Fibroblast of lung (primary cell): ENCODE measurements around the gene STXBP2. TPM values are rescaled to one million over a fixed set of nuclear protein-coding genes. Genes with fewer than 3 reads are reported as not detected.
A peak's percentile ranks its signal among the peaks of the same experiment; 100 is the strongest.

Experiments
- DNase-seq, 2 donors: peaks; one replicate each; pipeline versions ENCODE4 v3.0.0 to v3.0.0-alpha.2; 2010; ENCODE audit warnings: low read depth in 2 of 2
- H2AFZ ChIP-seq: 2 replicates; pipeline ENCODE4 v1.5.1; 2012; ENCODE audit warnings: low read length, control low read depth, inconsistent platforms
- H3K27ac ChIP-seq: 2 replicates; pipeline ENCODE4 v1.5.1; 2011; ENCODE audit warnings: low read length, control low read depth; ENCODE audit not compliant: insufficient read depth
- H3K27me3 ChIP-seq: 2 replicates; pipeline ENCODE4 v1.5.1; 2011; ENCODE audit warnings: mild to moderate bottlenecking, low read length; ENCODE audit not compliant: control insufficient read depth, insufficient read depth
- H3K36me3 ChIP-seq: 2 replicates; pipeline ENCODE4 v1.5.1; 2011; ENCODE audit warnings: low read length; ENCODE audit not compliant: control insufficient read depth, insufficient read depth
- H3K4me1 ChIP-seq: 2 replicates; pipeline ENCODE4 v1.5.1; 2011; ENCODE audit warnings: low read length; ENCODE audit not compliant: control insufficient read depth, insufficient read depth; ENCODE audit errors: extremely low read depth
- H3K4me2 ChIP-seq: 2 replicates; pipeline ENCODE4 v1.5.1; 2011; ENCODE audit warnings: low read length, control low read depth; ENCODE audit not compliant: insufficient read depth; ENCODE audit errors: extremely low read depth
- H3K4me3 ChIP-seq, 4 experiments: fragments of 200-600 bp in 1 of 4; sonication (generic) in 1 of 4; replicated peaks in 1 of 4; 2 replicates each; pipeline ENCODE4 v1.5.1; 2011 to 2016; ENCODE audit warnings: low read length in 4 of 4, low read depth in 3 of 4, mild to moderate bottlenecking in 3 of 4, control low read depth in 2 of 4, inconsistent platforms in 1 of 4, mixed read lengths in 1 of 4; ENCODE audit not compliant: insufficient read depth in 1 of 4; ENCODE audit errors: control extremely low read depth in 1 of 4
- H3K79me2 ChIP-seq: 2 replicates; pipeline ENCODE4 v1.5.1; 2012; ENCODE audit warnings: mild to moderate bottlenecking, low read length, inconsistent platforms; ENCODE audit not compliant: control insufficient read depth, insufficient read depth
- H3K9ac ChIP-seq: 2 replicates; pipeline ENCODE4 v1.5.1; 2011; ENCODE audit warnings: mild to moderate bottlenecking, low read length, control low read depth; ENCODE audit not compliant: insufficient read depth
- H3K9me3 ChIP-seq: 2 replicates; pipeline ENCODE4 v1.5.1; 2012; ENCODE audit warnings: low read depth, low read length; ENCODE audit not compliant: control insufficient read depth, insufficient read depth
- H4K20me1 ChIP-seq: 2 replicates; pipeline ENCODE4 v1.5.1; 2011; ENCODE audit warnings: low read length; ENCODE audit not compliant: control insufficient read depth, insufficient read depth; ENCODE audit errors: extremely low read depth
- EZH2 ChIP-seq: IDR thresholded peaks from 2 replicates; pipeline ENCODE4 v1.5.1; 2012; ENCODE audit warnings: low read length, control low read depth, mild to moderate bottlenecking; ENCODE audit errors: missing control alignments
- polyA plus RNA-seq, 2 donors: library from polyadenylated mRNA; depleted of rRNA in 1 of 2; stranded (reverse) in 1 of 2; unstranded in 1 of 2; fragments of >200 nt; gene quantifications; 2 replicates each; pipeline ENCODE4 v1.2.1, GENCODE V29; 2011 to 2012; ENCODE audit warnings: missing spikeins in 1 of 2
- total RNA-seq: library from RNA; depleted of rRNA; stranded (reverse); fragments of >200 nt; gene quantifications from 2 replicates; pipeline ENCODE4 v1.2.1, GENCODE V29; 2014
- TF ChIP-seq, protein P1 (sequence below), 2 donors: IDR thresholded peaks in 1 of 2; conservative IDR thresholded peaks in 1 of 2; 1 replicate in 1 of 2; 2 replicates in 1 of 2; pipeline ENCODE4 v1.5.1; 2011 to 2012; ENCODE audit warnings: low read length in 2 of 2, control low read depth in 1 of 2, inconsistent platforms in 1 of 2, low read depth in 1 of 2, mild to moderate bottlenecking in 1 of 2

Gene STXBP2
- total and polyA plus RNA-seq, 2 donors (not counting 1 experiment from before 2014, with no cell fraction given): 4.6 TPM

DNA sequence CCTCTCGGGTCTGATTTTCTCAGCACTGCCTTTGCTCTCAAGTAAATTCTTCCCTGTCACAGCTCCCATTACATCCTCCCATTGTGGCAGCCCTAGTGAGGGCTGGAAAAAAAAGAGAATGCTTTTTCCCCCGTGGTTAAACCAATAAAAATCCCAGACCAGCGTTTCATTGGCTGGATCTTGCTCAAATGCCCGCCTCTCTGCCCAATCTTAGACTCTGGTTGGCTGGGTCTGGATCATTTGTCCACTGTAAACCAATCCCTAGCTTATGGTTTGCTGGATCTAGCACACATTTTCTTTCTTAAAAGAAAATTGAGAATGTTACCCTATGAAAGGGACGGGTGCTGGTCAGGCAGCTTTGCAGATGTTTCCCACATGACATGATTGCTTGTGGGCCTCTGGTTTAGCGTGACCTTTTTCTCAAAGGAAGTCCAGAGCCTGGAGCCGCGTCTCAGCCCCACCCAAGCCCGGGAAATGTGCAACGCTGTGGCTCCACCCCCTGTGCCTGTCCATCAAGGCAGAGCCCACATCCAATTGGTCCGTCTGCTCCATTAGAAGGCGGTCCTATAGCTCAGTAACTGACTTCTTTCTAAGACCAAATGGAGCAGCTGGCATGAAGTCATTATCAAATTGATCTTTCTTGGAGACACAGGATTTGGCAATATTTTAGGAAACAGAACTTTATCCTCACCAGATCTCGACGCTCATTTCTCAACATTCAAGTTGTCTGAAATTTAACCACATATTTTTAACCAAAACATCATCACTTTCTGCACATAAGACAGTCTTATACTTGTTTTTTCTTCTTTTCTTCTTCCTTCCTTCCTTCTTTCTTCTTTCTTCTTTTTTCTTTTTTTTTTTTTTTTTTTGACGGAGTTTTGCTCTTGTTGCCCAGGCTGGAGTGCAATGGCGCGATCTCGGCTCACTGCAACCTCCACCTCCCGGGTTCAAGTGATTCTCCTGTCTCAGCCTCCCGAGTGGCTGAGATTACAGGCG is 37.4 kb downstream of the STXBP2 start:
- Histone ChIP-seq H3K9me3 (no peaks in the 10 kb centered on the region), H3K79me2 (no peaks in the 10 kb centered on the region), H3K4me3 (no peak overlapping the region), H3K9ac (no peak overlapping the region), H2AFZ (no peak overlapping the region), H3K4me2 (no peak overlapping the region), H3K4me1 (no peaks in the 10 kb centered on the region), H3K27me3 (peaks cover 2% of the 10 kb centered on the region), H3K27ac (no peak overlapping the region), H3K36me3 (no peaks in the 10 kb centered on the region), H4K20me1 (no peaks in the 10 kb centered on the region)
- TF ChIP-seq EZH2: no peak
- TF ChIP-seq, protein P1, sequence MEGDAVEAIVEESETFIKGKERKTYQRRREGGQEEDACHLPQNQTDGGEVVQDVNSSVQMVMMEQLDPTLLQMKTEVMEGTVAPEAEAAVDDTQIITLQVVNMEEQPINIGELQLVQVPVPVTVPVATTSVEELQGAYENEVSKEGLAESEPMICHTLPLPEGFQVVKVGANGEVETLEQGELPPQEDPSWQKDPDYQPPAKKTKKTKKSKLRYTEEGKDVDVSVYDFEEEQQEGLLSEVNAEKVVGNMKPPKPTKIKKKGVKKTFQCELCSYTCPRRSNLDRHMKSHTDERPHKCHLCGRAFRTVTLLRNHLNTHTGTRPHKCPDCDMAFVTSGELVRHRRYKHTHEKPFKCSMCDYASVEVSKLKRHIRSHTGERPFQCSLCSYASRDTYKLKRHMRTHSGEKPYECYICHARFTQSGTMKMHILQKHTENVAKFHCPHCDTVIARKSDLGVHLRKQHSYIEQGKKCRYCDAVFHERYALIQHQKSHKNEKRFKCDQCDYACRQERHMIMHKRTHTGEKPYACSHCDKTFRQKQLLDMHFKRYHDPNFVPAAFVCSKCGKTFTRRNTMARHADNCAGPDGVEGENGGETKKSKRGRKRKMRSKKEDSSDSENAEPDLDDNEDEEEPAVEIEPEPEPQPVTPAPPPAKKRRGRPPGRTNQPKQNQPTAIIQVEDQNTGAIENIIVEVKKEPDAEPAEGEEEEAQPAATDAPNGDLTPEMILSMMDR (conservative IDR thresholded peaks at IDR 0.05 in 1 of 2, IDR thresholded peaks at IDR 0.05 in 1 of 2; ENCODE audit: low read depth in 1 of 2, low read length in 2 of 2): no peak
- peak; percentile 38 to 78 for DNase-seq

DNA sequence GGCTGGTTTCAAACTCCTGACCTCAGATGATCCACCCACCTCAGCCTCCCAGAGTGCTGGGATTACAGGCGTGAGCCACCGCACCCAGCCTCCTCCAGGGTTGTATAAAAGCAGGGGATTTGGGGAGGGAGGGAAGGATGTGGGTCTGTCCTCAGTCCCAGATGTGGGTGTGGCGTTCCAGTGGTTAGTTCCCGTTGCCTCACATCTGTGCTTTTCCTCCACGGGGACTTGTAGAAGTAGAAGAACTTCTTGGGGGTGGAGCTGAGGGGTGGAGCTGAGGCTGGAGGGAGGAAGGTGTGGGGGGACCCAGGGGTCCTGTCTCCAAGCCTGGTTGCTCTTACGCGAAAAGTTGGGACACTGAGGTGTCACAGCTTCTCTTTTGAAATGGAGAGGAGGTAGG is 39.5 kb downstream of the STXBP2 start:
- H3K4me3 ChIP-seq: no peak overlapping the region
- peaks cover 5% of the 10 kb centered on the region for H3K79me2 ChIP-seq
- H3K36me3 ChIP-seq: no peaks in the 10 kb centered on the region
- no peak overlapping the region for H2AFZ ChIP-seq
- H3K4me2 ChIP-seq: no peak overlapping the region
- TF ChIP-seq, protein P1 (conservative IDR thresholded peaks at IDR 0.05 in 1 of 2, IDR thresholded peaks at IDR 0.05 in 1 of 2; ENCODE audit: low read depth in 1 of 2, low read length in 2 of 2): no peak
- TF ChIP-seq EZH2: no peak
- peaks cover 2% of the 10 kb centered on the region for H3K27me3 ChIP-seq
- H3K4me1 ChIP-seq: no peaks in the 10 kb centered on the region
- no peaks in the 10 kb centered on the region for H3K9me3 ChIP-seq
- no peak overlapping the region for H3K9ac ChIP-seq
- H4K20me1 ChIP-seq: no peaks in the 10 kb centered on the region
- H3K27ac ChIP-seq: no peak overlapping the region
- DNase-seq: no peak

DNA sequence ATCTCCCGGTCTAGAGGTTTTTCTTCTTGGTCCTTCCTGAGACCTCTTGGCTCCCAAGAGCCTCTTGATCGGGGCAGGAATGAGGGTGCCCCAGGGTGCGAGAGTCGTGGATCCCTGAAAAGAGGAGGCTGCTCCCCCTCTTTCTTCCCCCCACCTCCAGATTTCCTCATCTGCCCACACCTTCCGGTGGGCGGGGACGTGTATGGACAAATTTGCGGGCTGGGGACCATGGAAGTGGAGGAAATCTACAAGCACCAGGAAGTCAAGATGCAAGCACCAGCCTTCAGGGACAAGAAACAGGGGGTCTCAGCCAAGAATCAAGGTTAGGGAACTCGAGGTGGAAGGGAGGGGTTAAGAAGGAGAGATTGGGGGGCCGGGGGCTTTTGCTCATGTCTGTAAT is 39.9 kb downstream of the STXBP2 start, which contains the start of gene MCEMP1:
Gene MCEMP1 (plus strand): TSS at position 237 of the 400 bp plus-strand sequence. CDS start 31 bp downstream, at position 268.
- Histone ChIP-seq H2AFZ (no peak within 1 kb of the TSS), H3K9ac (no peak within 1 kb of the TSS)

More for the DNA sequence above, 39.9 kb downstream of the STXBP2 start, which contains the start of gene MCEMP1:
- Histone ChIP-seq H3K9me3 (no peaks in the 10 kb centered on the region), H3K27me3 (peaks cover 2% of the 10 kb centered on the region), H3K4me2 (no peak within 1 kb of the TSS), H3K4me1 (no peaks in the 10 kb centered on the region), H3K4me3 (no peak within 1 kb of the TSS), H3K36me3 (no peaks in the 10 kb centered on the region), H3K27ac (no peak within 1 kb of the TSS), H3K79me2 (peaks cover 7% of the 10 kb centered on the region), H4K20me1 (no peaks in the 10 kb centered on the region)
- no peak for DNase-seq
- no peak for TF ChIP-seq EZH2
- TF ChIP-seq, protein P1 (conservative IDR thresholded peaks at IDR 0.05 in 1 of 2, IDR thresholded peaks at IDR 0.05 in 1 of 2; ENCODE audit: low read depth in 1 of 2, low read length in 2 of 2): no peak
